Naive thymus-derived CD8-positive, alpha-beta T cell (primary cell): Measurements from ENCODE around the gene C17orf50. TPM values are rescaled to one million over a fixed set of nuclear protein-coding genes. Genes with fewer than 3 reads are reported as not detected.

Experiments used
- ATAC-seq, 2 donors: fragments of 150-1000 bp; cut with Tn5 transposase in 1 of 2; sonication (Bioruptor Pico), chemical (Tn5 transposase) in 1 of 2; 1 replicate in 1 of 2; 2 replicates in 1 of 2; pipeline ENCODE4 v1.10.0; 2021; ENCODE audit warnings: mild to moderate bottlenecking in 2 of 2, moderate library complexity in 2 of 2
- POLR2A ChIA-PET: fragments of 350-600 bp; sonication (Branson Sonifier 250); formaldehyde crosslinking; loops from one replicate; lab custom pipeline; 2021; ENCODE audit warnings: antibody characterized with exemption; lab: Charles Lee
- DNase-seq, 10 donors: peaks; one replicate each; pipeline versions ENCODE4 v3.0.0 to v3.0.0-alpha.2; 2020 to 2022
- H3K27ac Mint-ChIP-seq, 10 donors: one replicate each; pipeline ENCODE4 v1.8.0; 2020 to 2022; ENCODE audit warnings: mild to moderate bottlenecking in 10 of 10, mixed read lengths in 10 of 10, moderate library complexity in 4 of 10, inconsistent platforms in 1 of 10
- H3K27me3 Mint-ChIP-seq, 5 donors: one replicate each; pipeline ENCODE4 v1.8.0; 2021 to 2022; ENCODE audit warnings: mixed read lengths in 5 of 5
- H3K36me3 Mint-ChIP-seq, 3 donors: one replicate each; pipeline ENCODE4 v1.8.0; 2020 to 2022; ENCODE audit warnings: mixed read lengths in 3 of 3, mild to moderate bottlenecking in 2 of 3, inconsistent platforms in 1 of 3
- H3K4me1 Mint-ChIP-seq, 4 donors: one replicate each; pipeline ENCODE4 v1.8.0; 2021 to 2022; ENCODE audit warnings: mixed read lengths in 4 of 4
- H3K4me3 Mint-ChIP-seq, 10 donors: one replicate each; pipeline ENCODE4 v1.8.0; 2020 to 2022; ENCODE audit warnings: mild to moderate bottlenecking in 10 of 10, mixed read lengths in 10 of 10, moderate library complexity in 6 of 10, inconsistent platforms in 1 of 10
- H3K9me3 Mint-ChIP-seq, 9 donors: one replicate each; pipeline ENCODE4 v1.8.0; 2020 to 2022; ENCODE audit warnings: mixed read lengths in 9 of 9, mild to moderate bottlenecking in 3 of 9, inconsistent platforms in 1 of 9, moderate library complexity in 1 of 9
- polyA plus RNA-seq, 3 donors: library from polyadenylated mRNA; unstranded; fragments of 300-500 nt; fragmentation: Illumina TruSeq; gene quantifications; one replicate each; pipeline ENCODE4 v1.2.3, GENCODE V29; 2021
- total RNA-seq, 8 experiments: library from RNA in 2 of 8; stranded (reverse) in 2 of 8; gene quantifications; one replicate each; pipeline ENCODE4 v1.2.3 and lab custom pipeline; 2021 to 2026

Gene C17orf50
- total and polyA plus RNA-seq, 5 experiments from 2014 or later: 0.20 to 2.1 (median 0.53) TPM; not detected in 1

GRCh38 chr17:35774499-35774898 lies 13.8 kb downstream of the C17orf50 start:
- DNase-seq (peak in 1 of 10 donors; percentile 45), ATAC-seq (no peak)
- H3K9me3 Mint-ChIP-seq: no peaks in the 10 kb centered on the region
- H3K27me3 Mint-ChIP-seq: peaks cover 0 to 7% (median 0%) of the 10 kb centered on the region in 5 donors
- H3K27ac Mint-ChIP-seq: peak overlapping the region in 4 of 10 donors; percentile 25 to 67 (median 52)
- peaks cover 0 to 11% (median 6%) of the 10 kb centered on the region in 4 donors for H3K4me1 Mint-ChIP-seq
- H3K36me3 Mint-ChIP-seq: peaks cover 0 to 18% (median 4%) of the 10 kb centered on the region in 3 donors
- no peak overlapping the region for H3K4me3 Mint-ChIP-seq
- POLR2A ChIA-PET: interaction anchor here (1.0 kb wide), 1 partner anchor 30 kb away, joined by 3 read pairs; no protein-coding TSS in a partner anchor

GRCh38 chr17:35775039-35775438 lies 14.4 kb downstream of the C17orf50 start:
- DNase-seq (no peak), ATAC-seq (no peak)
- peaks cover 0 to 7% (median 0%) of the 10 kb centered on the region in 5 donors for H3K27me3 Mint-ChIP-seq
- H3K27ac Mint-ChIP-seq: peak overlapping the region in 1 of 10 donors; percentile 67
- peaks cover 0 to 11% (median 6%) of the 10 kb centered on the region in 4 donors for H3K4me1 Mint-ChIP-seq
- no peak overlapping the region for H3K4me3 Mint-ChIP-seq
- POLR2A ChIA-PET: no interaction called here
- H3K36me3 Mint-ChIP-seq: peaks cover 0 to 18% (median 4%) of the 10 kb centered on the region in 3 donors
- no peaks in the 10 kb centered on the region for H3K9me3 Mint-ChIP-seq

GRCh38 chr17:35775583-35775982 lies 14.9 kb downstream of the C17orf50 start:
- H3K9me3 Mint-ChIP-seq: no peaks in the 10 kb centered on the region
- POLR2A ChIA-PET: no interaction called here
- ATAC-seq: no peak
- no peak overlapping the region for H3K4me3 Mint-ChIP-seq
- H3K27me3 Mint-ChIP-seq: peaks cover 0 to 7% (median 0%) of the 10 kb centered on the region in 5 donors
- H3K36me3 Mint-ChIP-seq: peaks cover 0 to 21% (median 4%) of the 10 kb centered on the region in 3 donors
- peaks cover 0 to 11% (median 6%) of the 10 kb centered on the region in 4 donors for H3K4me1 Mint-ChIP-seq
- DNase-seq: peak in 1 of 10 donors; percentile 51
- peak overlapping the region in 2 of 10 donors; percentile 43 to 62 for H3K27ac Mint-ChIP-seq

- peaks cover 0 to 6% (median 3%) of the 10 kb centered on the region in 5 donors for H3K27me3 Mint-ChIP-seq
- DNase-seq: no peak
Measured at GRCh38 chr17:35778641-35779196, 18.0 kb downstream of the C17orf50 start.

GRCh38 chr17:35780950-35781349 lies 20.3 kb downstream of the C17orf50 start:
- Mint-ChIP-seq H3K36me3 (peaks cover 0 to 34% (median 4%) of the 10 kb centered on the region in 3 donors), H3K27me3 (peaks cover 0 to 6% (median 0%) of the 10 kb centered on the region in 5 donors), H3K27ac (no peak overlapping the region), H3K9me3 (no peaks in the 10 kb centered on the region), H3K4me3 (no peak overlapping the region), H3K4me1 (peaks cover 0 to 2% (median under 1%) of the 10 kb centered on the region in 4 donors)
- DNase-seq (no peak), ATAC-seq (no peak)
- POLR2A ChIA-PET: no interaction called here

More at GRCh38 chr17:35778641-35779196, 18.0 kb downstream of the C17orf50 start:
- no peak for ATAC-seq
- Mint-ChIP-seq H3K4me3 (no peak overlapping the region), H3K4me1 (peaks cover 0 to 5% (median 4%) of the 10 kb centered on the region in 4 donors), H3K27ac (peak overlapping the region in 1 of 10 donors; percentile 29), H3K9me3 (no peaks in the 10 kb centered on the region), H3K36me3 (peaks cover 0 to 28% (median 4%) of the 10 kb centered on the region in 3 donors)
- POLR2A ChIA-PET: no interaction called here

GRCh38 chr17:35784895-35785294 lies 24.2 kb downstream of the C17orf50 start:
- peaks cover 0 to 18% (median 0%) of the 10 kb centered on the region in 3 donors for H3K36me3 Mint-ChIP-seq
- ATAC-seq (no peak), DNase-seq (no peak)
- H3K27ac Mint-ChIP-seq: peak overlapping the region in 1 of 10 donors; percentile 19
- peaks cover 0 to 6% (median 0%) of the 10 kb centered on the region in 5 donors for H3K27me3 Mint-ChIP-seq
- no peaks in the 10 kb centered on the region for H3K9me3 Mint-ChIP-seq
- H3K4me3 Mint-ChIP-seq: no peak overlapping the region
- peaks cover 8 to 28% (median 19%) of the 10 kb centered on the region in 4 donors for H3K4me1 Mint-ChIP-seq
- POLR2A ChIA-PET: interaction anchor here (1.0 kb wide), 1 partner anchor 20 kb away, joined by 5 read pairs; no protein-coding TSS in a partner anchor

- Mint-ChIP-seq H3K4me1 (peaks cover 7 to 42% (median 23%) of the 10 kb centered on the region in 4 donors), H3K27ac (peak overlapping the region in 6 of 10 donors; percentile 2 to 88 (median 47)), H3K36me3 (peaks cover 0 to 8% (median 0%) of the 10 kb centered on the region in 3 donors), H3K4me3 (peak overlapping the region in 1 of 10 donors; percentile 47), H3K27me3 (peaks cover 0 to 4% (median 0%) of the 10 kb centered on the region in 5 donors), H3K9me3 (no peaks in the 10 kb centered on the region)
- ATAC-seq (no peak), DNase-seq (no peak)
- POLR2A ChIA-PET: interaction anchor here (0.6 kb wide), 1 partner anchor 618 kb away, joined by 4 read pairs; no protein-coding TSS in a partner anchor
Measured at GRCh38 chr17:35786941-35787432, 26.3 kb downstream of the C17orf50 start.

GRCh38 chr17:35788477-35789368 lies 28.0 kb downstream of the C17orf50 start:
- no peaks in the 10 kb centered on the region for H3K9me3 Mint-ChIP-seq
- ATAC-seq (peak; percentile 48 to 59), DNase-seq (no peak)
- POLR2A ChIA-PET: interaction anchor here (0.8 to 1.9 kb wide), 3 partner anchors 20 to 24 kb away, joined by 3 to 7 read pairs (median 6); no protein-coding TSS in a partner anchor
- peaks cover 20 to 58% (median 40%) of the 10 kb centered on the region in 4 donors for H3K4me1 Mint-ChIP-seq
- peaks cover 0 to 8% (median 0%) of the 10 kb centered on the region in 3 donors for H3K36me3 Mint-ChIP-seq
- peaks cover 0 to 16% (median 4%) of the 10 kb centered on the region in 5 donors for H3K27me3 Mint-ChIP-seq
- peak overlapping the region; percentile 20 to 92 (median 76) for H3K27ac Mint-ChIP-seq
- peak overlapping the region; percentile 2 to 71 (median 46) for H3K4me3 Mint-ChIP-seq

GRCh38 chr17:35790841-35791240 lies 30.2 kb downstream of the C17orf50 start:
- H3K4me3 Mint-ChIP-seq: peak overlapping the region in 3 of 10 donors; percentile 5 to 44 (median 5)
- H3K9me3 Mint-ChIP-seq: no peaks in the 10 kb centered on the region
- peaks cover 23 to 72% (median 49%) of the 10 kb centered on the region in 4 donors for H3K4me1 Mint-ChIP-seq
- H3K36me3 Mint-ChIP-seq: peaks cover 0 to 4% (median 0%) of the 10 kb centered on the region in 3 donors
- H3K27me3 Mint-ChIP-seq: peaks cover 0 to 21% (median 8%) of the 10 kb centered on the region in 5 donors
- DNase-seq (no peak), ATAC-seq (no peak)
- H3K27ac Mint-ChIP-seq: peak overlapping the region in 9 of 10 donors; percentile 22 to 83 (median 48)
- POLR2A ChIA-PET: interaction anchor here (1.8 kb wide), 1 partner anchor 19 kb away, joined by 4 read pairs; the partner anchor contains the start of gene TAF15

GRCh38 chr17:35791681-35792350 lies 31.1 kb downstream of the C17orf50 start:
- Mint-ChIP-seq H3K27me3 (peaks cover 0 to 26% (median 8%) of the 10 kb centered on the region in 5 donors), H3K4me1 (peaks cover 23 to 75% (median 54%) of the 10 kb centered on the region in 4 donors), H3K27ac (peak overlapping the region in 5 of 10 donors; percentile 26 to 79 (median 44)), H3K9me3 (no peaks in the 10 kb centered on the region), H3K4me3 (peak overlapping the region in 5 of 10 donors; percentile 1 to 89 (median 33)), H3K36me3 (no peaks in the 10 kb centered on the region)
- DNase-seq: no peak
- ATAC-seq: no peak
- POLR2A ChIA-PET: interaction anchor here (0.8 to 7.2 kb wide), 4 partner anchors 10 to 28 kb away, joined by 3 to 41 read pairs (median 6); partner anchors contain the start of gene TAF15

- H3K4me1 Mint-ChIP-seq: peaks cover 23 to 63% (median 48%) of the 10 kb centered on the region in 4 donors
- peaks cover 0 to 30% (median 8%) of the 10 kb centered on the region in 5 donors for H3K27me3 Mint-ChIP-seq
- H3K4me3 Mint-ChIP-seq: peak overlapping the region; percentile 59 to 92 (median 79)
- POLR2A ChIA-PET: interaction anchor here (0.6 to 7.2 kb wide), 4 partner anchors 11 to 29 kb away, joined by 3 to 41 read pairs (median 4); partner anchors contain the start of gene TAF15
- H3K9me3 Mint-ChIP-seq: no peaks in the 10 kb centered on the region
- peak overlapping the region in 6 of 10 donors; percentile 11 to 76 (median 42) for H3K27ac Mint-ChIP-seq
- DNase-seq (no peak), ATAC-seq (no peak)
- H3K36me3 Mint-ChIP-seq: no peaks in the 10 kb centered on the region
Measured at GRCh38 chr17:35793257-35793656, 32.6 kb downstream of the C17orf50 start.
